ENCODE results near the gene CDCA4.
"Not testable (repeated sequence)": the region's sequence is repeated elsewhere in the genome, so short reads cannot be mapped to it uniquely, and the experiment has no call there.

The CDCA4 gene

DNA sequence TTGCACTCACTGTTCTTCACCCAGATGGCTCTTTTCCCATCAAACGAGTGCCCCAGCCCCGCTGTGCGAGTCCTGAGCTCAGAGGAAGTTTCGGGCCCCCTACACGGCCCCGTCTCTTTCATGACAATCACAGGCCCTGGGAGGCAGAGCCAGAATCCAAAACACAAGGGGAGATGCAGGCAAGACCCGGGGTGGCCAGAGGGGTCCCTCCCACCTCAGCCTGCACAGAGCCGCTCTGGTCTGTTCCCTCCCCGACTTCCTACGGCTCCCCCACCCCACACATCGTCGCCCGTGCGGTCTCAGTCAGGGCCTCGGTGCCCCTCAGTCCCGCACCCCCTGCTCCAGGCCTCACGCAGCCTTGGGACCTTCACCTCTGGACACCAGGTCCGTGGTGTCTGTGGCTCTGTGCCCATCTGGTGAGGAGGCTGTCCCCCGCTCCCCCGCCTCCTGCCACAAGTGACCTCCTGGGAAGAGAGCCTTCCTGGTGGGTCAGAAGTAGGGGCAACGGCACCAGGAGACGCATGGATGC lies 35.5 kb upstream of the CDCA4 start:
- no peak for DNase-seq

DNA sequence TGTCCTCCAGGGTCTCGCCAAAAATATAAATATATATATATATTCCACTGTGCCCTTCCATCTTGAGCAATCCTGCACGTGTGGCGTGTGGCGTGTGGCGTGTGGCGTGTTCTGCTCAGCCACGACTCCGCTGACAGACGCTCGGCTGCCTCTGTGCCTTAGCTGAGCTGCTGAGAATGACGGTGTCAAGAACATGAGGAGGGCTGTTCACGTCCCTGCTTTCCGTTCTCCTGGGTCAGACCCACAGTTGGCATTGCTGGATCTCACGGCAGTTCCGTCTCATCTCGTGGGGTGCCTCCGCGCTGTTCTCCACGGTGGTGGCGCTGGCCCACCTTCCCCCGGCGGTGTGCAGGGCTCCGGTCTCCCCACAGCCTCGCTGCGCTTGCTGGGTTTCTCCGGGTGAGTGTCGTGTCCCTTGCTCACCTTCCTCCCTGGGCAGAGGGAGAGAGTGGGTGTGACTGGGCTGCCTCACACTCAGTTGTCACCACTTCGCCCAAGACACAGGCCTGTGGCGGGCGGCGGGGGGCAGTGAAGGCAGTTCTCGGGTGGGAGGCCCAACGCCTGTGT lies 34.9 kb upstream of the CDCA4 start:
- no peak for DNase-seq

DNA sequence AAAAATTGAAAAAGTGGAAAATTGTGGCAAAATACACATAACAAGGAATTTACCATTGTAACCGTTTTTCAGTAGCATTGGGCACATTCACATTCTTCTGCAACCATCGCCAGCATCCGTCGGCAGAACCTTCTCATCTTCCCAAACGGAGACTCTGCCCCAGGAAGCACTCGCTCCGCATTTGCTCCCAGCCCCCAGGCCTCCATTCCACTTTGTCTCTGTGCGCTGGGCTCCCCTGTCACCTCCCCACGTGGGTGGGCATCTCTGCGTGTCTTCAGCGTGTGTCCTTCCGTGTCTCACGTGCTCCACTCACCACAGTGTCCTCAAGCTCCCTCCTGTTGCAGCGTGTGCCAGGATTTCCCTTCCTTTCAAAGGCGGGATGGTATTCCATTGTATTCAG lies 34.5 kb upstream of the CDCA4 start:
- DNase-seq, result no peak

DNA sequence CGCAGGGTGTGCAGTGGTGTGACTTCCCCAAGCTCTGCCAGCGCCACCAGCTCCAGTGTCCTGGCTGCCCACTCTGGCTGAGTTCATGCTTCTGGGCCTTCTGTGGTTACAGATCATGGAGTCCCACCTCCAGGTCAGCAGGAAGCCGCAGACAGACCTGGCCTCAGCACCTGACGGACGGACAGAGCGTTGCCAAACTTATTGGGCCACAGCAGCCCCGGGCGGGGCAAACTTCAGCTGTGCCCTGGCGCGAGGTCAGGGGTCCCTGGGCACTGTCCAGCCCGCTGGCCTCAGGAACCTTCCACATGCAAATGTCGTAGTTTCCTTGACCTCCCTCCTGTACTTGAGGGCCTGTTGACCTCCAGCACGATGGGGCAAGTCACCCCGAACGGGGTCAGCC lies 33.1 kb upstream of the CDCA4 start:
- no peak for DNase-seq

DNA sequence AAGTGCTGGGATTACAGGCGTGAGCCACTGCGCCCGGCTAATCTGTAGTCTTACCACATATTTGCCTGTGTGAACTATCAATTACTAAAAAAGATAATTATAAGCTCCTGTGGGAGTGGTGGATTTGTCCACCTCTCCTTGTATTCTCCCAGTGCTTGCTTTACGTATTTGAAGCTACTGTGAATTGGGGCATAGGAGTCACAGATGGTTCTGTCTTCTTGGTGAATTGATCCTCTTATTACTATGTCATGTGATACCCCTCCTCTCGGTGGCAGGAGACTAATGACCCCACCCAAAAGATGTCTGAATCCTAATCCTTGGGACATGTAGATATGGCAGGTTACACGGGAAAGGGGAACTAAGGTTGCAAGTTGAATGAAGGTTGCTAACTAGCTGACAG lies 32.5 kb upstream of the CDCA4 start:
- no peak for DNase-seq

DNA sequence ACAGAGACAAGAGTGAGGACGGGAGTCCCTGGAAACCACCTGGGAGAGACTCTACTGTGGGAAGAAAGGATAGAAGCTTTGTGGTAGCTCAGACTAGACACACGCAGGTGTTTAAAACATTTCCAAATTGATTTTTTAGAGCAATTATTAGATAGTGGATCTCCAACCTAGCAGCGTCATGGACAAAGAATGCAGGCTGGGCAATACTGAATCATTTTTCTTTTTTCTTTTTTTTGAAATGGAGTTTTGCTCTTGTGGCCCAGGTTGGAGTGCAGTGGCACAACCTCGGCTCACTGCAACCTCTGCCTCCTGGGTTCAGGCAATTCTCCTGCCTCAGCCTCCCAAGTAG lies 31.2 kb upstream of the CDCA4 start:
- no peak for DNase-seq

DNA sequence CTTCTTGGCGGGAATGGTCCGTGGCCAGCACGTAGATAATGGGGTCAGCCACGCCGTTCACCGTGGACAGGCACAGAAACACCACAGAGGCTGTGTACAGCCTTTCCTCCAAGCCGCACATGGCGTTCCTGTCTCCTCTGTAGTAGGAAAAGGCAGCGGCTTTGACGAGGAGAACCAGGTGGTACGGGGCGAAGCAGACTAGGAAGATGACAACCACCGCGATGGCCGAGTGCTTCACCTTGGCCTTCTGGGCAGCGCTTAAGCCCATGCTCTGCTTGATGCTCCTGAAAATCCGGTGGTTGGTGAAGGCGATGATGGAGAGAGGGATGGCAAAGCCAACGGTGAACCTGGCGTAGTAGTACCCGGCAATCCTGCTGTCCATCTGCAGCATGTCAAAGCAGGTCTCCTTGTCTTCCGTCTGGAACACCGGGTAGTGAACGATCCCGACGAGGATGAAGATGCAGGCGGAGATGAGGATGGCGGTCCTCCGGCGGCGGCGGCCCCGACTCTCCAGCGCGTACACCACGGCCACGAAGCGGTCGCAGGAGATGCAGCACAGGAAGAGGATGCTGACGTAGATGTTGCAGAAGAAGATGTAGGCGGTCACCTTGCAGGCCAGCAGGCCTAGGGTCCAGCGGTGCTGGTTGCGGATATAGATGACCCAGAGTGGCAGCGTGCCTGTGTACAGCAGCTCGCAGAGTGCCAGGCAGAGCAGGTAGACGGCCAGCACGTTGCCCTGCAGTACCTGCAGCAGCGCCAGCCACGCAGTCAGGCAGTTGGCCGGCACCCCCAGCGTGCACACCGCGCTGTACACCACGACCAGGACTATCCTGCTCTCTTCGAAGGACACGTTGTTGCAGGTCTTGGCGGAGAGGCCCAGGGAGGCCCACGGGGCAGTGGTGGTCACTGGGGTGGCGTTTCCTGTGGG lies 30.6 kb upstream of the CDCA4 start:
- no peak for DNase-seq

DNA sequence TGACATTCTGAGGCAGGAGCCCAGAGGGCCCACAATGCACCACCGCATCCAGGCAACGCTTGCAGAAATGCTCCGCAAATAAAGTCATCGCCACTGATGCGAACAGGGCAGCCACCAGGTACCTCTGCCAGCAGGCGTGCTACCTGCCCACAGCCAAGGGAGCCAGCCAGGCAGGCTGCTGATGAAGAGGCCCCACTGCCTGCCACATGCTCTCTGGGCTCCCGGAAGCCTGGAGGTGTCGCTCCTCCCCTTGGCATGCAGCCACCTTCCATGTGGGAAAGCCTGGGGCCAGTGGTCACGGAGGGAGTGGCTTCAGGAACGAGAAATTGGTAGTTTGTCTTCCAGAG lies 29.6 kb upstream of the CDCA4 start:
- DNase-seq, result no peak

DNA sequence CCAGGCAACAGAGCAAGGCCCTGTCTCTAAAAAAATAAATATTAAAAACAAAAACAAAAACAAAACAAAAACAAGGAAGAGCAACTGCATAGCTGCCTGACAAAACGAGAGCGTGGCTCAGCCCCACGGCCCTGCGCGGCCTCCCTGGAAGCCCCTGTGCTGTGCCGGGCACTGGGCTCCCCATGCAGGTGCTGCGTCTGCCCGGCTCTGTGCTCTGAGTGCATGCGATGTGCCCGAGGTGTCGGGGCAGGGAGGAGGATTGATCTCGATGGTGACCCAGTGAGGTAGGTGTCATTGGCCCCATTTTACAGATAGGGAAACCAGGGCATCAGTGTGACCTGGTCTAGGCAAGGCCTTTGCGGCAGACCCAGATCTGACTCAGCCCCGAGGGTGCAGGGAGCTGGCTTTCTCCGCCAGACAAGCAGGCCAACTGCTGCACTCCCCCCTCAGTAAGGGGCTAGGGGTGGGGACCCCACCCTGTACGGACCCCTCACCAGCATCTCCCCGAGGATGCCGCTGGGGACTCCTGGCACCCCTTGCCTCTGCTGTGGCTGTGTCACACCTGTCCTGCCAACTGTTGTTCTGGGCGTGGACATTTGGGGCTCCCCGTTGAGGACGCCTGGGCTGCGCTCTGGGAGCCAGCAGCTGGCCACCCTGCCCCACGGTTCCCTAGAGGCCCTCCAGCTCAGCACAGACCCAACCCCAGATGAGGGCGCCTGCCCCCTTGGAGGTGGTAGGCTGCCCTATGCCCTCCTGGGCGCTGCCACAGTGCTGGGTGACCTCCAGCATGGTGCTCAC lies 29.1 kb upstream of the CDCA4 start:
- DNase-seq, result no peak

DNA sequence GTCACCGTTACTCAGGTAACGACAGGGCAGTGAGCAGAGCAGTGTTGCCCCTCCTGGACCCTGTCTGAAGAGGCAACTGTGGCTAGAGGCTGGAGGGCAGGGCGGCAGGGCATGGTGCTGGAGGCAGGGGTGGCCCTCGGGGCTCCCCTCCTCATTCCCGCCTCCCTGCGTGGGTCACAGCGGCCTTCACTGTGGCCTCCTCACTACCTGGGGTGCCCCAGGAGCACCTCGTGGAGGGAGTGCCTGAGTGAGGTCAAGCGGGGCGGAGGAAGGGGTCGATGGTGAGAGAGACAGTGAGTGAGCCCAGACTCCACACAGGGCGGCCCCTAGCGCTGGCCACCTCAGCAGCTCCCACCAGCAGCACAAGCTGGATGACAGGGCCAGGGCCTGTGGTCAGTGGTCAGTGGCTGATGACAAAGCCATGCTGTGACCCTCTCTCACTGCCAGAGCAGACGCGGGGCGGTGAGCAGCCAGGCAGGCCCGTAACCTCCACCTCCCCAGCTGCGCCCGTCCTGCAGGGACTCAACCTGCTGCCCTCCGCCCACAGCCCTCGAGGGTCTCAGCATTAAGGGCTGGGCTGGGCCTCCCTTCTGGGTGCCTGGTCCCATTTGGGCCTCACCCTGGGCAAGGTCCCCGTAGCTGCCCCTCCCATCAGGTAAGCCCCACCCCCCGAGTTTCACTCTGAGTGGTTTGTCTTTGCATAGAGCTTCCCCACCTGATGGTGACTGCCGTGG lies 26.6 kb upstream of the CDCA4 start:
- DNase-seq, result no peak

DNA sequence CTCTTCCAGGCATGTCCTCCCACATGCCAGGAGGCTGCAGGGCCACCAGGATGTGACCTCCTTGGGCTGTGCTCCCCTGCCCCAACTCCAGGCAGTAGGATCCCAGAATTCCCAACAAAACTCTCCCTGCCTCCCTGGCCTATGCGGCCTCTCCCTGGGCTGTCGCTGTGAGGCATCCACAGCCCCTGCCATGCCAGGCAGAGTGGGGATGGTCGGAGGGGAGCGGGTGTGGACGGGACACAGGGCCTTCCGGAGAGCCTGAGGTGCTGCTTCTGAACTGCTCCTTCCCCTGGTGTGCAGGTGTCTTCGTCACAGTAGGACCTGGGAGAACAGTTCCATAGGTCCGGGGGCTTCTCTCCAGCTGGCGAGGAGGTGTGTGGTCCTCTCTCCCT lies 26.0 kb upstream of the CDCA4 start:
- DNase-seq, result no peak

DNA sequence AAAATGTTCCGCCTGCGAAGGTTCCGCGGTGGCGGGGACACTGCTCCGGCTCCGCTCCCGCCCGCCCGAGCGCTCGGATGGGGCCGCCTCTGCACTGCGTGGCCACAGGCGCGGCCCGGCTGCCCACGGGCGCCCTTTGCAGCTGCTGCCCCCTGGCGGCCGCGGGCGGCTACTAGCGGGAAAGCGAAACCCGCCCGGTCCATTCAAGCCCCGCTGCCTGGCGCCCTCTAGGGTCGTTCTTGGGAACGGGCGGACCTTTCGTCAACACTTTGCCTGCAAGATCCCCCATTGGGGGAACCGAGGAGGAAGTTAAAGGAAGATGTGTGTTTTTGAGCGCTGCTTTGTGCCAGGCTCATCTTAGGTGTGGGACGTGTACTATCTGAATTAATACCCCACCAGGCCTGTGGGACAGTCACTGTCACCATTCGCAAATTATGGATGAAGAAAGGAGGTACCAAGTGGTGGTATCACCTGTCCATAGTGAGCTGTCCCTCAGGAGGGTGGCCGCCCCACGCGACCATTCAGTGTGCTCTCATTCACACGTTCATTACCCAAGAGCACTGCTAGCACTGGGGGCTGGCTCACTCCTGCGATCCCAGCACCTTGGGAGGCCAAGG lies 24.9 kb upstream of the CDCA4 start:
- peak; percentile 85 for DNase-seq

DNA sequence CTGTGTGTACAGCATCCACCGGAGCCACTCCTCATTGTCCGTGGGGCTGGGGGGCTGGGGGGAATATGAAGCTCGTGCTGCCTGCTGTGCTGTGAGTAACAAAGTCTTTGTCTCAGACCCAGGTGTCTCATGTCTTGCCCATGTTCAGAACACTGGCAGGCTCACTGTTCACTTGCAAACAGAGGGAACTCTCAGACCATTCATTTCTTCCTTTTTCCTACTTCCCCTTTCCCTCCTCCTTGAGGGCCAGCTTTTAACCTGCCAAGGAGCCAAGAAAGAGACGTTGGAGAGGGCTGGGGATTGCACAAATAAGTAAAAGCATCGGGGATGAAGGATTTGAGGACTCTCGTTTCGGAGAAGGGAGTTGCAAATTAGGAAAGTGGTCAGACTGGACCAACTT lies 22.8 kb upstream of the CDCA4 start:
- DNase-seq, result no peak

DNA sequence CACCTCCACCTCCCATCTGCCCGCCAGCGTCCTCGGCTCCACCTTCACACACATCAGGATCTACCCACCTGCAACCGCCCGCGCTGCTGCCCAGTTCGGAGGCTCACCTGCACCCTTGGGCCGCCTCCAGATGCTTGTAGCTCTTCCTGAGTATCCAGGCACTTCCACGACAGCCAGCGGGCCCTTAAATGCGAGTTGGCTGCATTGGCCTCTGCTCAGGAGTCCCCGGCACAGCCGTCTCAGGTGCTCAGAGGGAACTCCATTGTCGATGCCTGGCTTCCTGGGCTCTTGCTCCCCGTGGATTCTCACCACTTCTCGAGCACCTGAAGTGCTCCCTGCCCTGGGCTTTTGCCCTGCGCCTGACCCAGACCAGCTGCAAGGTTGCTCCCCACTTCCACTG lies 21.9 kb upstream of the CDCA4 start:
- DNase-seq, result no peak

DNA sequence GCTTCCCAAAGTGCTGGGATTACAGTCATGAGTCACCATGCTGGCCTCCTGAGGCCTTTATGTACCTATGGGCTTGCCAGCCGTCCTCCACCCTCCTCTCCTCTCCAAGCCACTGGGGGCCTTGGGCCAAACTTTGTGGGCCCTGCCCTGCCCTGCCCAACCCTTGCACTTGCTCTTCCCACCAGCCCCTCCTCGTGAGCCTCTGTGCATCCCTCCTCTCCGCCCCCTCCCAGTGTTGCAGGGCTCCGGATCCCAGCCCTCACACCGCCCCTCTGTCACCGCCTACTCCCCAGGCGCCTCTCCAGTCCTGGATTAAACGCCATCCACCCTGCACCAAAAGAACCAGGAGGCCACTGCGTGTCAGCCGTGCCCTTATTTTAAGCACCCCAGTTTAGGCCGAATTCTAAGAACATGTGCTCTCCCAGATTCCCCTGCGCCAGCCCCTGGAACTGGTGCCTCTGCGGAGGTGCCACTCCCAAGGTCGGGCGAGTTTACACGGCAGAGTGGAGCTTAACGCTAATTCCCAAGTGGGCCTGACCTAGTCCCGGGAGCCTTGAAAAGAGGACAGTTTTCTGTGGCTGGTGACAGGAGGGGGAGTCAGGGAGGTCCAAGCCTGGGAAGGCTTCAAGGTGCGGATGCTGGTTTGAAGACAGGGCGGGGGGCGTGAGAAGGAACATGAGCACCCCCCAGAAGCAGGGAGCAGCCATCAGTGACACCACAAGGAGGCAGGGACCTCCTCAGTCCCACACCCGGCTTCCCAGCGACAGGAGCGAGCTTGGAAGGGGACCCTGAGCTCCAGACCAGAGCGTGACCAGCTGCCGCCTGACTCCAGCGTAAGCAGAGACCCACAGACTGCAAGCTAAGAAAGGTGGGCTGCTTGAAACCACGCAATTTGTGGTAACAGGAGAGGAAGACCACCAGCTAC lies 21.2 kb upstream of the CDCA4 start:
- DNase-seq, result no peak

DNA sequence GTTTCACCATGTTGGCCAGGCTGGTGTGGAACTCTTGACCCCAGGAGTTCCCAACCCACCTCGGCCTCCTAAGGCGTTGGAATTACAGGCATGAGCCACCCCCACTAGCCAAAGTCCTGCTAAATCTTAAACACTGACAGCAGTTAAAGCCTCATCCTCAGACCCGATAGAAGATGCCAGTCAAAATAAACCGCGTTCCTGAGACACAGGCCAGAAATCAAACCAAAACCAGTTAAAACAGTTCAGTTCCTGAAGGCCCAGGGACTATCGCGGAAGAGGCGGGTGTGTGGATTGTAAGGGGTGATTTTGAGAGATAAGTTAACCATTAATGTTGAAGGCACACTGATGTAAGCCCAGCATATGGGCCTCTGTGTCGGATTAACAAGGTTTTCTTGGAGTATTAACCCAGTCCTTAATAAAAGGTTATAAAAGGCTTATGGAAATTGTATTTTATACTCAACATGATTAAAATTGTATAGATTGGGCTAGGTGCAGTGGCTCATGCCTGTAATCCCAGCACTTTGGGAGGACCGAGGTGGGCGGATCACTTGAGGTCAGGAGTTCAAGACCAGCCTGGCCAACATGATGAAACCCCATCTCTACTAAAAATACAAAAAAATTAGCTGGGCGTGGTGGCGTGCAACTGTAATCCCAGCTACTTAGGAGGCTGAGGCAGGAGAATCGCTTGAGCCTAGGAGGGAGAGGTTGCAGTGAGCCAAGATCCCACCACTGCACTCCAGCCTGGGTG lies 18.7 kb upstream of the CDCA4 start:
- no peak for DNase-seq

DNA sequence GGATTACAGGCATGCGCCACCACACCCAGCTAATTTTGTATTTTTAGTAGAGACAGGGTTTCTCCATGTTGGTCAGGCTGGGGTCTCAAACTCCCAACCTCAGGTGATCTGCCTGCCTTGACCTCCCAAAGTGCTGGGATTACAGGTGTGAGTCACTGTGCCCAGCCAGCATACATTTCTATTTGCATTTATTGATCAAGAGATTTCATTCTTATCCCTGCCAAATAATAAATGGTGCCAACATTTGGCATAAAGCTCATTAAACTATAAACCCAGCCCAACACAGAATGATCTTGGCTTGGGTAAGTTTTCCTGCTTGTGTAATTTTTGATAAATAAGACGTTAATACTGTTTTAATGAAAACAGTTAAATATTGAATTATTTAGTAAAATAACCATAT lies 14.7 kb upstream of the CDCA4 start:
- not testable (repeated sequence) for DNase-seq

DNA sequence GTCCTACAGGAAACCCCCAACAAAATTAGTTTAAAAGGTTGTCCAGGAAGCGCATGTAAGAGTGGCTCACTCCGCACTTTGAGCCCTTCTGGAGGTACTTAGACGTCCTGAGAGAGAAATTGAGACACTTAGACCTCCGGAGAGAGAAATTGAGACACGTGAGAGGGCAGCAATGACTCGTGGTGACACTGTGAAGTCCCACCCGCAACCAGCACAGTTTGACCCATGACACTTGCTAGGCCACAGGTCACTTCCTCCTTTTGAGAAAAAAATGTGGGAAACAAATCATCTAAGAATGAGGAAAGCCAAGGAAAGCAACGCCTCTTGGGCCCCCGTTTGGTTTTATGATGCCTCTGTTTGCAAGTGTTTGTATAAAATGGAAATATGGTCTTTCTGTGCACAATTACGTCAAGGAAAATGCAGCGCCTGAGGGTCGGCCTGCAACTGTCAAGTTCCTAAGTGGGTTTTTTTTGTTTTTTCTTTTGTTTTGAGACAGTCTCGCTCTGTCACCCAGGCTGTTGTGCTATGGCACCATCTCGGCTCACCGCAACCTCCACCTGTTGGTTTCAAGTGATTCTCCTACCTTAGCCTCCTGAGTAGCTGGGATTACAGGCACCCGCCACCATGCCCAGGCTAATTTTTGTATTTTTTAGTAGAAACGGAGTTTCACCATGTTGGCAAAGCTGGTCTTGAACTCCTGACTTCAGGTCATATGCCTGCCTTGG lies 13.6 kb upstream of the CDCA4 start:
- no peak for DNase-seq

DNA sequence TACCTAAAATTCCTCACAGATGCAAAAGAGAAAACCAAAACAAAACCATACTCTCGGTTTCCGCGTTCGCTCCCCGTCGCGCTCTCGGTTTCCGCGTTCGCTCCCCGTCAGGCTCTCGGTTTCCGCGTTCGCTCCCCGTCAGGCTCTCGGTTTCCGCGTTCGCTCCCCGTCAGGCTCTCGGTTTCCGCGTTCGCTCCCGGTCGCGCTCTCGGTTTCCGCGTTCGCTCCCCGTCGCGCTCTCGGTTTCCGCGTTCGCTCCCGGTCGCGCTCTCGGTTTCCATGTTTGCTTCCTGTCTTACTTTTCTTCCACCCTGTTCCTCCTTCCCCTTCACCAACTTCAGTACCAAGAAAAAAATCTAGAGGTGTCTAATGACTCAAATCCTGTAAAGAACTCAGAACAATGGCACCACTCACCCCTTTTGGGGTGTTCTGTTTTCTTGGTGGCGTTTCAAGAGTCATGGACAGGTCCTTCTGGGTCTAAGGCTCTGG lies 12.6 kb upstream of the CDCA4 start:
- DNase-seq, result not testable (repeated sequence)

DNA sequence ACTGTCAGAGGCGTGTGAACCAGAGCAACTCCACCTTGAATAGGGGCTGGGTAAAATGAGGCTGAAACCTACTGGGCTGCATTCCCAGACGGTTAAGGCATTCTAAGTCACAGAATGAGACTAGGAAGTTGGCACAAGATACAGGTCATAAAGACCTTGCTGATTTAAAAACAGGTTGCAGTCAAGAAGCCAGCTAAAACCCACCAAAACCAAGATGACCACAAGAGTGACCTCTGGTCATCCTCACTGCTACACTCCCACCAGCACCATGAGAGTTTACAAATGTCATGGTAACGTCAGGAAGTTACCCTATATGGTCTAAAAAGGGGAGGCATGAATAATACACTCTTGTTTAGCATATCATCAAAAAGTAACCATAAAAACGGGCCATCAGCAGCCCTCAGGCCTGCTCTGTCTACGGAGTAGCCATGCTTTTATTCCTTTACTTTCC lies 11.6 kb upstream of the CDCA4 start:
- not testable (repeated sequence) for DNase-seq

Measured in central memory CD4-positive, alpha-beta T cell (primary cell).